ENCODE results near the gene CCL7.

CCL7 gene

GRCh38 chr17:34243364-34244320 is 26.4 kb upstream of the CCL7 start:
- DNase-seq: no peak
- in situ Hi-C loops (cut with HindIII; ENCODE audit: low pct_ligation_motif_present, low pct_unique_long_range_greater_than_20kb, low sequenced_read_pairs): no loop called here

GRCh38 chr17:34245351-34245905 is 24.6 kb upstream of the CCL7 start:
- in situ Hi-C loops (cut with HindIII; ENCODE audit: low pct_ligation_motif_present, low pct_unique_long_range_greater_than_20kb, low sequenced_read_pairs): no loop called here
- DNase-seq: no peak

GRCh38 chr17:34246446-34246845 is 23.6 kb upstream of the CCL7 start:
- in situ Hi-C loops (cut with HindIII; ENCODE audit: low pct_ligation_motif_present, low pct_unique_long_range_greater_than_20kb, low sequenced_read_pairs): no loop called here
- DNase-seq: no peak

- DNase-seq: no peak
- in situ Hi-C loops (cut with HindIII; ENCODE audit: low pct_ligation_motif_present, low pct_unique_long_range_greater_than_20kb, low sequenced_read_pairs): no loop called here
These were observed 23.1 kb upstream of the CCL7 start for GRCh38 chr17:34246881-34247280.

GRCh38 chr17:34248511-34249024 is 21.5 kb upstream of the CCL7 start:
- in situ Hi-C loops (cut with HindIII; ENCODE audit: low pct_ligation_motif_present, low pct_unique_long_range_greater_than_20kb, low sequenced_read_pairs): no loop called here

GRCh38 chr17:34249061-34249460 is 21.0 kb upstream of the CCL7 start:
- no peak for DNase-seq
- in situ Hi-C loops (cut with HindIII; ENCODE audit: low pct_ligation_motif_present, low pct_unique_long_range_greater_than_20kb, low sequenced_read_pairs): no loop called here

More at GRCh38 chr17:34248511-34249024, 21.5 kb upstream of the CCL7 start:
- DNase-seq: no peak

- DNase-seq: no peak
- in situ Hi-C loops (cut with HindIII; ENCODE audit: low pct_ligation_motif_present, low pct_unique_long_range_greater_than_20kb, low sequenced_read_pairs): no loop called here
These were observed 20.5 kb upstream of the CCL7 start for GRCh38 chr17:34249478-34249877.

- in situ Hi-C loops (cut with HindIII; ENCODE audit: low pct_ligation_motif_present, low pct_unique_long_range_greater_than_20kb, low sequenced_read_pairs): no loop called here
- DNase-seq: no peak
These were observed 18.8 kb upstream of the CCL7 start for GRCh38 chr17:34251186-34251585.

GRCh38 chr17:34252095-34252443 is 18.0 kb upstream of the CCL7 start:
- in situ Hi-C loops (cut with HindIII; ENCODE audit: low pct_ligation_motif_present, low pct_unique_long_range_greater_than_20kb, low sequenced_read_pairs): no loop called here
- DNase-seq: peak; percentile 34

- in situ Hi-C loops (cut with HindIII; ENCODE audit: low pct_ligation_motif_present, low pct_unique_long_range_greater_than_20kb, low sequenced_read_pairs): no loop called here
- peak; percentile 85 for DNase-seq
These were observed 17.4 kb upstream of the CCL7 start for GRCh38 chr17:34252444-34253138.

- no peak for DNase-seq
These were observed 16.9 kb upstream of the CCL7 start for GRCh38 chr17:34253139-34253525.

GRCh38 chr17:34254146-34254545 is 15.9 kb upstream of the CCL7 start:
- DNase-seq: peak; percentile 33
- in situ Hi-C loops (cut with HindIII; ENCODE audit: low pct_ligation_motif_present, low pct_unique_long_range_greater_than_20kb, low sequenced_read_pairs): no loop called here

More at GRCh38 chr17:34253139-34253525, 16.9 kb upstream of the CCL7 start:
- in situ Hi-C loops (cut with HindIII; ENCODE audit: low pct_ligation_motif_present, low pct_unique_long_range_greater_than_20kb, low sequenced_read_pairs): no loop called here

GRCh38 chr17:34254651-34255380 is 15.2 kb upstream of the CCL7 start, which contains the start of gene CCL2:
TSS of gene CCL2 (plus strand) at chr17:34255285. CDS start at chr17:34255350, 65 bp downstream.
- in situ Hi-C loops (cut with HindIII; ENCODE audit: low pct_ligation_motif_present, low pct_unique_long_range_greater_than_20kb, low sequenced_read_pairs): no loop called here
- peak; percentile 81 for DNase-seq

- in situ Hi-C loops (cut with HindIII; ENCODE audit: low pct_ligation_motif_present, low pct_unique_long_range_greater_than_20kb, low sequenced_read_pairs): no loop called here
- no peak for DNase-seq
These were observed 14.7 kb upstream of the CCL7 start for GRCh38 chr17:34255381-34255732.

GRCh38 chr17:34255841-34256240 is 14.2 kb upstream of the CCL7 start:
- no peak for DNase-seq
- in situ Hi-C loops (cut with HindIII; ENCODE audit: low pct_ligation_motif_present, low pct_unique_long_range_greater_than_20kb, low sequenced_read_pairs): no loop called here

GRCh38 chr17:34257299-34257985 is 12.6 kb upstream of the CCL7 start:
- in situ Hi-C loops (cut with HindIII; ENCODE audit: low pct_ligation_motif_present, low pct_unique_long_range_greater_than_20kb, low sequenced_read_pairs): no loop called here
- no peak for DNase-seq

- no peak for DNase-seq
- in situ Hi-C loops (cut with HindIII; ENCODE audit: low pct_ligation_motif_present, low pct_unique_long_range_greater_than_20kb, low sequenced_read_pairs): no loop called here
These were observed 12.1 kb upstream of the CCL7 start for GRCh38 chr17:34257986-34258326.

GRCh38 chr17:34259146-34259545 is 10.9 kb upstream of the CCL7 start:
- in situ Hi-C loops (cut with HindIII; ENCODE audit: low pct_ligation_motif_present, low pct_unique_long_range_greater_than_20kb, low sequenced_read_pairs): no loop called here
- no peak for DNase-seq
